NCI-H187 treated with DMSO at 0.1 percent for 48 hours (cell line): Measurements from ENCODE around the gene LRRC4C.

Source experiments
- DNase-seq: peaks from one replicate; lab custom pipeline; 2025; lab: John Stamatoyannopoulos, UW

Gene LRRC4C

GRCh38 chr11:40291329-40291728 lies 1168.1 kb downstream of the LRRC4C start:
- no peak for DNase-seq

DNA sequence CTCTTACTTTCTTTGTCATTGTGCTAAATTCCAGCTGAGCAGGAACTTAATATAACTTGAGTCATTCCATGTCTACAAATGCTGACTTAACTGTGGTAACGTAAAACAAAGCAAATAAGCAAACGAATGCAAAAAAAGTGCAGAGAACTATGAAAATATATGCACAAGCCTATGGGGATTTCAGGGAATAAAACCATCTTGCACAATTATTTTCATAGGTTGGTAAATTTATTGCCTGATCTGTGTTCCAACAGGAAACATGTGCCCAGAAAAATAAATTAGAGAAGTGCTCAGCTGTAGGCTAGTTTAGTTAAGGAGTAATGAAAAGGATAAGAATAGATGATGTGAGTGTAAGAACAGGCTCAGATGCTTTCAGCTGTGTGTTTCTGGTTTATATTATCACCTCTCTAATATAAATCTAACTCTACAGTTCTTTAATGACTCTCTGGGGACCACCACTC lies 1169.3 kb downstream of the LRRC4C start:
- no peak for DNase-seq

GRCh38 chr11:40289370-40289769 lies 1170.1 kb downstream of the LRRC4C start:
- no peak for DNase-seq

GRCh38 chr11:40287916-40288803 lies 1171.3 kb downstream of the LRRC4C start:
- no peak for DNase-seq

- no peak for DNase-seq
Observed at GRCh38 chr11:40286137-40286536, 1173.3 kb downstream of the LRRC4C start.

DNA sequence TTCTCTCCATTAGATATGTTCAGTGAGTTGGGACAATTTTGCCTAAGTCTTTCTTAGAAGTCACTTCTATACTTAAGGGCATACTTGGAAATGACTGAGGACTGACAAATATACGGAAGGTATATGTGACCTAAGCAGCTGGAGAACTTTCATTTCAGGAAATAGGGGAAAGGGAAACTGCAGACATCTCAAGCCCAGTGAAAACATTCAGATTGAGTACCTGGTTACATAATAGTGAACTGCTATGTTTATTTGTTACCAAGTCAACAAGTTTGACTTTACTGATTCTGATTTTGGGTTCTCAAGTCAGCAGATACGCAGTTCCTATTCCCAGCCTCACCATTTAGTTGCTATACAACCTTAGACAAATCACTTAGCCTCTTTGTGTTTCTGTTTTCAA lies 1173.9 kb downstream of the LRRC4C start:
- DNase-seq = no peak

DNA sequence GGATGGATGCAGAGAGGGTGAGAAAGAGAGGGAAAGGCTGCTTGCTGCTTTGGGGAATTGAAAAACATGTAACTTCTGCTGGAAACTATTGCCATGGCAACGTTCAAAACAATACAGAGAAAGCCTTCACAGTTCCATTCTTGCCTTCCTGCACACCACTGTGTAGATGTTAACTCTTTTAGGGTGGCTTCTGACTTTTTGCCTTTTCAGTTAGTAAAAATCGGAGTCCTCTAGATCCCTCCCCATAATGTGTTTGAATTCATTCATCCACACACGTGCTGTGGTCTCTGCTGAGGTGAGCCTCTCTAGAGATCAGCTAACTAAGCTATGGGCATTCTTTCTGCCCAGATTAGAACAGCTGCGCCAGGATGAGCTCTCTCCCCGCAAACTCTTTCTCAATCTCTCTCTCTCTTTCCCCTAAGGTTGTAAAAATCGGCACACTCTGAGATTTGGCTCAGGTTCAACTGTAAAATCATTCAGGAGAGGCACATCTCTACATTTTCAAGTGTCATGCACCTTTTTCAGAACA lies 1178.3 kb downstream of the LRRC4C start:
- no peak for DNase-seq

GRCh38 chr11:40280159-40281051 lies 1179.0 kb downstream of the LRRC4C start:
- DNase-seq = no peak

- no peak for DNase-seq
Observed at GRCh38 chr11:40276960-40277359, 1182.5 kb downstream of the LRRC4C start.

GRCh38 chr11:40274017-40274416 lies 1185.4 kb downstream of the LRRC4C start:
- no peak for DNase-seq

GRCh38 chr11:40273192-40273732 lies 1186.2 kb downstream of the LRRC4C start:
- no peak for DNase-seq

DNA sequence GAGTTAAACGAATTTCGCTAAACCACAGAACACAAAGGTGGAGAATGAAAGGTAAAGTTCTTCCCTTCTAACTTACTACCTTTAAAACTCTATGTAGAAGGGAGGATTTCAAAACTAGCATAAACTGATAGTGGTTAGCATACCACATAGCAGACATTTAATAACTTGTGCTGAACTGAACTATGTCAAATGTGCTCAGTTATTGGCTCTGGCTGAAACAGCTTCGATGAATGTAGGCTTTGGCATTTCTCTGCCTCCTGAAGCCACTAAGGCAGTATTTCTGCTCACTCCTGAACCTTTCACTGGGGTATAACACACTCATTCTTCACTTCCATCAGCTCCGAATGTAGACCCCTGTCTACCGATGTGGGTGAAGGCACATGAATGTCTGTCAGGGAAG lies 1188.1 kb downstream of the LRRC4C start:
- no peak for DNase-seq

DNA sequence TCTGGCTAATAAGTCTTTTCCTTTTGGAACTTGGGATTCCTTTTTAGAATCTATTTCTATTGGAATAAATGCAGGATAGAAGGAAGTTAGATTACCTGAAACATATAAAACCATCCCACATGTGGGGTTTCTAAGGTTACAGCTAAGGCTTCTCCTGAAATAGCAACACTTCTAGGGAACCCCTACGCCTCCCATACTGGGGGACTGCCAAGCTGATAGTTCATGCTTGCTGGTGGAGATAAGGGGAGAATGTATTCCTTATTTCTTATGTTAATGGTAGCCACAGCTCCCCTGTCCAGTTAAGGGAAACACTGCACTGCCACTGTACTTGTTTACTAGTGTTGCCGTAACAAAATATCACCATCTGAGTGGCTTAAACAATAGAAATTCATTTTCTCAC lies 1189.6 kb downstream of the LRRC4C start:
- no peak for DNase-seq

GRCh38 chr11:40268551-40268950 lies 1190.9 kb downstream of the LRRC4C start:
- DNase-seq = no peak

DNA sequence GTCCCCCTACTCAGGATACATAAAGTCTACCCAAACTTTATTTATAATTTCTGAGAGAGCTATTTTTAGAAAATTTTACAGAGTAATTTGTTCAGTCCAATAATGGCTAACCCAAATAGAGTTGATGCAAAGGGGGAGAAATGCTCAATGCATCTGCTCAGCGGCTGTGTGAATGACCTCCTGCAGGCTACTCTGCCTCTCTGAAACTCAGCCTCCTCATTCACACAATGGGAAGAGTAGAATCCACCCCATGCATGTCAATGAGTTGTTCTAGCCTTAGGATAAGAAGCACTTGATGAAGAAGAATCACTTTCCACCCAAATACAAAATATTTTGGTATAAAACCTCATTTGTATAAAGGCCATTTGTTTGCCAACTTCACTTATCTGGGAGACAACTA lies 1204.0 kb downstream of the LRRC4C start:
- no peak for DNase-seq

DNA sequence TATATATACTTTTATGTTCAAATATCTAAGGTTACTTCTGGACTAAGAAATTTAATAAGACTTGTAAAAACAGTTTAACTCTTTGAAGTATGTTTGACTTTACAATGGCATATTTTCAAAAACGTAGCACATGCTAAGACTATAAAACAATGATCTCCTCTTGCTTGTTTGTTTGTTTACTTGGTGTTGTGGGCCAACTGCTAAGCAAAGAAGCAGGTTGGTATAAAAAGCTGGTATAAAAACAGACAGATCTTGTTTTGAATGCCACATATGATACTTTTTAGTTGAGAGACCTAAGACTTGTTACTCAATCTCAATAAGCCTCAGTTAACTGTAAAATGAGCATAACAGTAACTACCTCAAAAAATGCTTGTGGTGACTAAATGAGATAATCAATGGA lies 1206.3 kb downstream of the LRRC4C start:
- DNase-seq = no peak

GRCh38 chr11:40252236-40252635 lies 1207.2 kb downstream of the LRRC4C start:
- no peak for DNase-seq

DNA sequence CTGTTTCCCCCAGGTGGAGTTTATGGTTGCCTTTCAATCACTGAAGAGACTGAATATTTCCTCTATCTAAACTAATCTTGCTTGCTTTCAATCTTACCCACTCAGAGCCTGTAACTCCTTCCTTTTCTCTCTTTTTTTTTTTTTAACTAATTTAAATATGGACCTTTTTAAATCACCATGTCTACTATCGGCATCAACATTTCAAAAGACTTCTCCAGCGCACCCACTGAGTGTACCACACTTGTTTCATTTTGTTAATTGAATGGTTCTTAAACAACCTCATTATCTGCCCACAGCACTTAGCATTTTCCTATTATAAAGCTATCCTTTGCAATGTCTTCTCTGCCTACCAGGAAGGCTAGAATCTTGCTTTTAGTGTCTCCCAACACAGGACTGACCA lies 1212.5 kb downstream of the LRRC4C start:
- no peak for DNase-seq

DNA sequence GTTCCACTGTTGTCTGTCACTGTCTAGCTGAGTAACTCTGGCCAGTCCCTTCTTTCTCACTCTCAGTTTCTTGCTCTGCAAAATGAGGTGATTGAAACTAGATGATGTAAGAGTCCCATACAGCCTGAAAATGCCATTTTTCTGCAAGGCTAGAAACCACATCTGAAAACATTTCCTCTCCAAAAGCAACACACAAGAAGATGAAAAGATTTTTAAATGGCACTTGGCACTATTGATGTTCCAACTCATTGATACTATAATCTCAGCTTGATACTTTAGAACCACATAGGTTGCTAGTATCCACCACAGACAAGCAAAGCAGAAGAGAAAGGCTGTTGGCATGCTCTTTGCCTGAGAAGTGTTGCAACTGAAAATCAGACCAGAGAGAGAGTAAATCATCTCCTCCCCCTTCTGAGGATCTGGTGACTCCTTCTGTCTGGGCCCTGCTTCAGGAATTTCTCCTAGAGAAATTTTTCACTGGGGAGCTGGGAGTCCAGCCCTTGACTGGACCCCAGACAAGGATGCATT lies 1217.9 kb downstream of the LRRC4C start:
- no peak for DNase-seq

DNA sequence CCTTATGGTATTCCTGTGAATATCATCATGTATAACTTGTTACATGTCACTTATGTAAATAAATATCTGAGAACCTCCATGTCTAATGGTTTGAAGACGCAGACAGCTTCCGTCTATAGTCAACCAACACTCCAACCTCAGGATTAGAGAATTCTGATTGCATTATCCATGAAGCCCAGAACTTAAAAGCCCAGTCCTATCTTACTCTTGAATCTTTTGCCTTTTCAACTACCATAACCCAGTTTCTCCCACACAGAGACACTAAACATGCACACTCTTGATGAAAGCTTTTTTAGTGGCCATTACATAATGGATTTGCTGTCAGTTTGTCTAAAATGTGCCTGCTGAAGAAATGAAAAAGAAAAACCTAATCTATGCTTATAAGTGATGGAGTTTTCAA lies 1219.2 kb downstream of the LRRC4C start:
- DNase-seq = no peak

DNA sequence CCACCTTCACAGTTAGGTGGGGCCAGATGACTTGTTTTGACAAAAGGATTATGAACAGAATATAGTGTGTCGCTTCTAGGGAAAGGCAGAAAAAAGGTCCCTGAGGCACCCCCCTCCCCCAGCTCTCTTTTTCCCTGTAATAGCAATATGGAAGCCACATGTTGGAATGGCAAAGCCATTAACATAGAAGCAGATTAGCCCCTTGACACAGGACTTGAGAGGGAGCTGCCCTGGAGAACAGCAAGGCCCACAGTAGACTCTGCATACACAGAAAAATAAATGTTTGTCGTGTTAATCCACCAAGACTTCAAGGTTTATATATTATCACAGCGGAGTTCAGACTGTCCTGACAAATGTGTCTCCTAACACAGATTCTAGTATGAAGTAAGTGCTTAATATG lies 1222.9 kb downstream of the LRRC4C start:
- no peak for DNase-seq

DNA sequence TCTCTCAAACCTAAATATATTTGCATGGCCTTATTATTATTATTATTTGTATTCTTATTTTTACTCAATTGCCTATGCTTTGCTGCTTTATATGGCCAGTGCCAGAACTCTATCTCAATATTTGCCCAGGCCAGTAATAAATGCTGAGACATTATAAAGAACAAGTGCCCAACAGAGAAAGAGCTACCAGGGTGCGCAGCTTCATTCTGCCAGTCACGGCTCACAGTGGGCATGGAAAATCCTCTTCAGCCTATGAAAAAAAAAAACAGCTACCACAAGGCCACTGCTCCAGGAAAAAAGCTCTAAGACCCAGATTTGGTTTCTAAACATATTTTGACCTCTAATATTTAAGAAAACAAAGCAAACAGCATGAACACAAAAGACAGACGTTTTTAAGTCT lies 1223.6 kb downstream of the LRRC4C start:
- DNase-seq = no peak
